ENCODE results near the gene GNAL. TPM values are rescaled to one million over a fixed set of nuclear protein-coding genes. Genes with fewer than 3 reads are reported as not detected.

GNAL gene
- total RNA-seq, 4 donors from 2014 or later: 22.8 to 30.4 (median 26.5) TPM

GRCh38 chr18:11728249-11728648 lies 39.2 kb downstream of the GNAL start:
- intact Hi-C loops (cut with DNase I): no loop called here
- no peak for DNase-seq
- Histone ChIP-seq H3K36me3 (no peaks in the 10 kb centered on the region), H3K4me3 (replicated peaks in 1 of 3) (no peak overlapping the region), H3K27ac (no peak overlapping the region), H3K27me3 (no peaks in the 10 kb centered on the region), H3K4me1 (no peaks in the 10 kb centered on the region), H3K9me3 (no peaks in the 10 kb centered on the region)
- WGBS, 2 donors: 36 to 48% methylated on average over 1 of the region's 1 CpG
- TF ChIP-seq CTCF (IDR thresholded peaks at IDR 0.05) (peak in 1 of 6 experiments; percentile 22), POLR2A (IDR thresholded peaks at IDR 0.05) (no peak)

- Histone ChIP-seq H3K27me3 (no peaks in the 10 kb centered on the region), H3K4me1 (no peaks in the 10 kb centered on the region), H3K9me3 (no peaks in the 10 kb centered on the region), H3K36me3 (no peaks in the 10 kb centered on the region), H3K4me3 (replicated peaks in 1 of 3) (no peak overlapping the region), H3K27ac (no peak overlapping the region)
- intact Hi-C loops (cut with DNase I): no loop called here
- no peak for DNase-seq
- WGBS, 2 donors: 82 to 83% methylated on average over 6 of the region's 6 CpGs
- TF ChIP-seq CTCF (IDR thresholded peaks at IDR 0.05): no peak
- TF ChIP-seq POLR2A (IDR thresholded peaks at IDR 0.05): no peak
Observed at GRCh38 chr18:11729556-11729955, 40.5 kb downstream of the GNAL start.

GRCh38 chr18:11733031-11733430 lies 44.0 kb downstream of the GNAL start:
- peak; percentile 72 to 91 (median 84) for TF ChIP-seq CTCF (IDR thresholded peaks at IDR 0.05)
- TF ChIP-seq POLR2A (IDR thresholded peaks at IDR 0.05): no peak
- DNase-seq: peak; percentile 73 to 79
- Histone ChIP-seq H3K27ac (no peak overlapping the region), H3K9me3 (no peaks in the 10 kb centered on the region), H3K27me3 (no peaks in the 10 kb centered on the region), H3K4me1 (no peaks in the 10 kb centered on the region), H3K36me3 (no peaks in the 10 kb centered on the region), H3K4me3 (replicated peaks in 1 of 3) (no peak overlapping the region)
- intact Hi-C loops (cut with DNase I): loop anchor here (10.0 kb wide), 2 partner anchors 142 to 202 kb away; no protein-coding TSS in a partner anchor
- 13% methylated on average over 14 to 17 of the region's 17 CpGs for WGBS, 2 donors

- no peak for TF ChIP-seq CTCF (IDR thresholded peaks at IDR 0.05)
- TF ChIP-seq POLR2A (IDR thresholded peaks at IDR 0.05): no peak
- no peaks in the 10 kb centered on the region for H3K36me3 ChIP-seq
- H3K4me3 ChIP-seq (replicated peaks in 1 of 3): no peak overlapping the region
- DNase-seq: no peak
- no peaks in the 10 kb centered on the region for H3K9me3 ChIP-seq
- 75 to 79% methylated on average over 1 of the region's 1 CpG for WGBS, 2 donors
- H3K27ac ChIP-seq: no peak overlapping the region
- H3K4me1 ChIP-seq: no peaks in the 10 kb centered on the region
- H3K27me3 ChIP-seq: no peaks in the 10 kb centered on the region
- intact Hi-C loops (cut with DNase I): loop anchor here (10.0 kb wide), 2 partner anchors 138 to 198 kb away; no protein-coding TSS in a partner anchor
Observed at GRCh38 chr18:11736656-11737055, 47.6 kb downstream of the GNAL start.

GRCh38 chr18:11739893-11740292 lies 50.8 kb downstream of the GNAL start:
- H3K9me3 ChIP-seq: no peaks in the 10 kb centered on the region
- H3K36me3 ChIP-seq: no peaks in the 10 kb centered on the region
- H3K4me3 ChIP-seq (replicated peaks in 1 of 3): no peak overlapping the region
- no peaks in the 10 kb centered on the region for H3K4me1 ChIP-seq
- DNase-seq: no peak
- intact Hi-C loops (cut with DNase I): loop anchor here (10.0 kb wide), 2 partner anchors 135 to 195 kb away; no protein-coding TSS in a partner anchor
- WGBS, 2 donors: 82 to 83% methylated on average over 7 of the region's 7 CpGs
- H3K27me3 ChIP-seq: no peaks in the 10 kb centered on the region
- TF ChIP-seq POLR2A (IDR thresholded peaks at IDR 0.05) (no peak), CTCF (IDR thresholded peaks at IDR 0.05) (no peak)
- no peak overlapping the region for H3K27ac ChIP-seq

All from thyroid gland (tissue), 4 donors.